ENCODE data around the gene BUB1B.

BUB1B gene

DNA sequence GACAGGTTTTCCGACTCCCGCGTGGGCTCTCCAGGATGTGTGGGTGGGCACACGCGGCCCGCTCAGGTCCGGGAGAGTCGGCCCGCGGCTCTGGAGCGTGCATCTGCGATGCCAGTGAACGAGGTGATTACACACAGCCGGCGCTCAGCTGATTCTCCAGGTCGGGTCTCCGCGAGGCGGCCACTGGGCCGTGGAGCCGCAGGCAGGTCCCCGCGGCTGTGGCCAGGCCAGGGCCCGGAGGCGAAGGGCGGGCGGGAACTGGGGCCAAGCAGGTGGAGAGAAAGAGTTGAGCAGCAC lies 91.2 kb downstream of the BUB1B start:
- Histone ChIP-seq H3K79me2 (ENCODE audit: insufficient read depth, low read length) (no peaks in the 10 kb centered on the region), H3F3A (ENCODE audit: insufficient read depth) (no peaks in the 10 kb centered on the region), H3K36me3 (ENCODE audit: low read length) (no peaks in the 10 kb centered on the region), H3K27me3 (ENCODE audit: low read length) (no peaks in the 10 kb centered on the region), H2AFZ (ENCODE audit: low read depth, low read length, severe bottlenecking) (no peak overlapping the region), H3K9ac (ENCODE audit: low read length) (no peak overlapping the region), H3K9me2 (replicated peaks; ENCODE audit: insufficient read depth, low read length) (no peaks in the 10 kb centered on the region), H3K4me2 (ENCODE audit: low read depth, low read length, poor library complexity, severe bottlenecking) (no peak overlapping the region), H3K27ac (ENCODE audit: low read depth, low read length) (no peak overlapping the region), H3K4me3 (ENCODE audit: insufficient read depth, low read length, poor library complexity, severe bottlenecking) (no peak overlapping the region), H3K9me3 (ENCODE audit: insufficient read depth, low read length) (no peaks in the 10 kb centered on the region), H4K20me1 (ENCODE audit: low read depth, low read length) (no peaks in the 10 kb centered on the region)
- no peak for TF ChIP-seq EZH2phosphoT487 (conservative IDR thresholded peaks at IDR 0.05; ENCODE audit: low read length)
- TF ChIP-seq, protein P1, sequence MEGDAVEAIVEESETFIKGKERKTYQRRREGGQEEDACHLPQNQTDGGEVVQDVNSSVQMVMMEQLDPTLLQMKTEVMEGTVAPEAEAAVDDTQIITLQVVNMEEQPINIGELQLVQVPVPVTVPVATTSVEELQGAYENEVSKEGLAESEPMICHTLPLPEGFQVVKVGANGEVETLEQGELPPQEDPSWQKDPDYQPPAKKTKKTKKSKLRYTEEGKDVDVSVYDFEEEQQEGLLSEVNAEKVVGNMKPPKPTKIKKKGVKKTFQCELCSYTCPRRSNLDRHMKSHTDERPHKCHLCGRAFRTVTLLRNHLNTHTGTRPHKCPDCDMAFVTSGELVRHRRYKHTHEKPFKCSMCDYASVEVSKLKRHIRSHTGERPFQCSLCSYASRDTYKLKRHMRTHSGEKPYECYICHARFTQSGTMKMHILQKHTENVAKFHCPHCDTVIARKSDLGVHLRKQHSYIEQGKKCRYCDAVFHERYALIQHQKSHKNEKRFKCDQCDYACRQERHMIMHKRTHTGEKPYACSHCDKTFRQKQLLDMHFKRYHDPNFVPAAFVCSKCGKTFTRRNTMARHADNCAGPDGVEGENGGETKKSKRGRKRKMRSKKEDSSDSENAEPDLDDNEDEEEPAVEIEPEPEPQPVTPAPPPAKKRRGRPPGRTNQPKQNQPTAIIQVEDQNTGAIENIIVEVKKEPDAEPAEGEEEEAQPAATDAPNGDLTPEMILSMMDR (IDR thresholded peaks at IDR 0.05; ENCODE audit: insufficient read depth, low read length, poor library complexity, severe bottlenecking): no peak

DNA sequence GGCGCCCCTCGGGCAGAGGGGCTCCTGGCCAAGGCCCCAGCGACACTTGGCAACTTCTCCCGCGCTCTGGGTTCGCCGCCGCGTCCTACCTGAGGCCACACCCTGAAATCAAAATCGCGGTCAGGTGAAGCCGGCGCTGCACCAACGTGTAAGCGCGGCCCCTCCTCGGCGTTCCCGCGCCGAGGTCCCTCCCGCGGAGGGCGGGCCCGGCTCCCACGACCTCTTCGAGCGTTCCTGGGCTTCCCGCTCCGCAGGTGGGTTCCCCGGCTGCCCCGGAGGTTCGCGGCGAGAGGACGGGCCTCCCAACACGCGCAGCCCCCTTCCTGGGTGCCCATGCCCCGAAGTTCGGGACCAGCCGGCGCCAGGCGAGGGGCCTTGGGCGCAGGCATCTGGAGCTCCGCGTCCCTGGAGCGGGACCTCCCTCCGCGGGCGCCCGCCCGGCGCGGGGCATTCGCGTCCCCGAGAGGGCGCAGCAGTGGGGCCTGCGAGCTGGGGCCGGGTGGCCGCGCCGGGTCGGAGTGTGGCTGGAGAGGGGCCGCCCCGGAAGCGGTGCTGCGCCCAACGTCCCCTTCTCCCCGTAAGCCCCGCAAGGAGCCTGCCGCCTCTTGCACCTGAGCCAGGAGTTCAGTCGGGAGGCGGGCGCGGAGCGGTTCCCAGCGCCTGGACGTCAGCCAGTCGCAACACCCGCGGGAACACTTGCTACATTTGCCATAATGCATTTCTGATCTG lies 91.7 kb downstream of the BUB1B start:
- Histone ChIP-seq H3K4me2 (ENCODE audit: low read depth, low read length, poor library complexity, severe bottlenecking) (peak overlapping the region; percentile 17), H4K20me1 (ENCODE audit: low read depth, low read length) (no peaks in the 10 kb centered on the region), H3K9me3 (ENCODE audit: insufficient read depth, low read length) (no peaks in the 10 kb centered on the region), H3K4me3 (ENCODE audit: insufficient read depth, low read length, poor library complexity, severe bottlenecking) (no peak overlapping the region), H3K9me2 (replicated peaks; ENCODE audit: insufficient read depth, low read length) (no peaks in the 10 kb centered on the region), H2AFZ (ENCODE audit: low read depth, low read length, severe bottlenecking) (no peak overlapping the region), H3K79me2 (ENCODE audit: insufficient read depth, low read length) (no peaks in the 10 kb centered on the region), H3F3A (ENCODE audit: insufficient read depth) (no peaks in the 10 kb centered on the region), H3K27ac (ENCODE audit: low read depth, low read length) (no peak overlapping the region), H3K9ac (ENCODE audit: low read length) (no peak overlapping the region), H3K27me3 (ENCODE audit: low read length) (no peaks in the 10 kb centered on the region), H3K36me3 (ENCODE audit: low read length) (no peaks in the 10 kb centered on the region)
- no peak for TF ChIP-seq EZH2phosphoT487 (conservative IDR thresholded peaks at IDR 0.05; ENCODE audit: low read length)
- TF ChIP-seq, protein P1 (IDR thresholded peaks at IDR 0.05; ENCODE audit: insufficient read depth, low read length, poor library complexity, severe bottlenecking): no peak

DNA sequence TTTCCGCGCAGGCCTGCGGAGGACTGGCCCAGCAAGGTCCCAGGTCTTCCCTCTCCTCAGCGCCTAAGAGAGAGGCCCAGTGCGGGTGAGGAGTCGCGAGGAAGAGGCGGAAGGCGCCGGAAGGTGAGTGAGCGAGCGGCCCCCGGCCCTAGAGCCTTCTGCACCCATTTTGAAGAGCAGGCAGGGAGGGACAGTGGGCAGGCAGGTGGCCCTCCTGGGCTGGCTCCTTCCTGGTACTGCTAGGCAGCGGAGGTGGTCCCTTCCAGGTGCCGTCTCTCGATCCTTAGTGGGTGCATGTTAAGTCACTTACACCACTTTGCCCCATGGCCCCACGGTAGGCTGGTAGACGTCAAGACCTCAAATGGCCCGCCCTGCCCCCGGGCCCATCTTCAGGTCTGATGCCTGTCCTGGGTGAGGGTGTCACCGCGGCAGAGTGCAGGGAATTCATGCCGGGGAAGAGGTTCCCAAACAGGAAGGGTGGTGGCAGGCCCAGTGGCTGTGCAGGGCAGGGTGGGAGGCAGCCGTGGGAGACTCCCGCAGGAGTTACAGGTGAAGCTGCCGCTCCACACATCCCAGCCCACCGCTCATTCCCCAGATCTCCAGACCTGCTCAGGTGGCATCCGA lies 92.4 kb downstream of the BUB1B start:
- no peak overlapping the region for H3K9ac ChIP-seq (ENCODE audit: low read length)
- no peaks in the 10 kb centered on the region for H3K79me2 ChIP-seq (ENCODE audit: insufficient read depth, low read length)
- H3K9me2 ChIP-seq (replicated peaks; ENCODE audit: insufficient read depth, low read length): no peaks in the 10 kb centered on the region
- no peak overlapping the region for H3K4me3 ChIP-seq (ENCODE audit: insufficient read depth, low read length, poor library complexity, severe bottlenecking)
- no peak for TF ChIP-seq EZH2phosphoT487 (conservative IDR thresholded peaks at IDR 0.05; ENCODE audit: low read length)
- TF ChIP-seq, protein P1 (IDR thresholded peaks at IDR 0.05; ENCODE audit: insufficient read depth, low read length, poor library complexity, severe bottlenecking): no peak
- no peaks in the 10 kb centered on the region for H3K36me3 ChIP-seq (ENCODE audit: low read length)
- no peak overlapping the region for H2AFZ ChIP-seq (ENCODE audit: low read depth, low read length, severe bottlenecking)
- peak overlapping the region; percentile 17 for H3K4me2 ChIP-seq (ENCODE audit: low read depth, low read length, poor library complexity, severe bottlenecking)
- H3K27ac ChIP-seq (ENCODE audit: low read depth, low read length): no peak overlapping the region
- no peaks in the 10 kb centered on the region for H3K27me3 ChIP-seq (ENCODE audit: low read length)
- no peaks in the 10 kb centered on the region for H4K20me1 ChIP-seq (ENCODE audit: low read depth, low read length)
- no peaks in the 10 kb centered on the region for H3K9me3 ChIP-seq (ENCODE audit: insufficient read depth, low read length)
- H3F3A ChIP-seq (ENCODE audit: insufficient read depth): no peaks in the 10 kb centered on the region
